SK-N-SH (cell line): ENCODE data around the gene MGLL.

ENCODE experiments used
- CTCF ChIP-seq: fragments of 200-600 bp; sonication (generic); IDR thresholded peaks from 2 replicates; pipeline ENCODE4 v1.6.1; 2017; ENCODE audit warnings: antibody characterized with exemption, mild to moderate bottlenecking, moderate library complexity
- EP300 ChIP-seq, 2 experiments: IDR thresholded peaks; 2 replicates each; pipeline versions ENCODE4 v1.4.0 to v1.6.1; 2012; ENCODE audit warnings: borderline replicate concordance in 1 of 2, low read depth in 1 of 2, low read length in 1 of 2
- IRF3 ChIP-seq: fragments of 150-350 bp; IDR thresholded peaks from 2 replicates; pipeline ENCODE4 v1.6.1; 2016; ENCODE audit warnings: mild to moderate bottlenecking, low read depth, low read length
- MXI1 ChIP-seq: IDR thresholded peaks from 2 replicates; pipeline ENCODE4 v1.6.1; 2012; ENCODE audit warnings: mild to moderate bottlenecking, low read depth, low read length, improper control_type of control experiment
- POLR2AphosphoS5 ChIP-seq: IDR thresholded peaks from 2 replicates; pipeline ENCODE4 v1.6.1; 2012; ENCODE audit warnings: low read depth, low read length
- YY1 ChIP-seq: IDR thresholded peaks from 2 replicates; pipeline ENCODE4 v1.4.0; 2012; ENCODE audit warnings: low read depth, mild to moderate bottlenecking

GRCh38 chr3:127819656-127820055 is 2.7 kb downstream of the MGLL start:
- TF ChIP-seq CTCF (no peak), POLR2AphosphoS5 (no peak), EP300 (IDR thresholded peaks at IDR 0.05; ENCODE audit: borderline replicate concordance in 1 of 2, low read depth in 1 of 2, low read length in 1 of 2) (no peak), IRF3 (no peak), YY1 (no peak), MXI1 (no peak)
